B cell (primary cell): Measurements from ENCODE around the gene SERPINC1. TPM values are rescaled to one million over a fixed set of nuclear protein-coding genes. Genes with fewer than 3 reads are reported as not detected.

Experiments used
- ATAC-seq: fragments of 200-7000 bp; cut with Tn5 transposase; one replicate; pipeline ENCODE4 v1.10.0; 2021; ENCODE audit warnings: low read depth, mild to moderate bottlenecking, moderate number of reproducible peaks, moderate library complexity
- CTCF ChIA-PET: fragments of 350-600 bp; sonication (Branson Sonifier 250); formaldehyde crosslinking; loops from one replicate; lab custom pipeline; 2021; ENCODE audit warnings: antibody characterized with exemption, inconsistent platforms; lab: Charles Lee
- POLR2A ChIA-PET: fragments of 350-600 bp; sonication (Branson Sonifier 250); formaldehyde crosslinking; loops from one replicate; lab custom pipeline; 2021; ENCODE audit warnings: antibody characterized with exemption; lab: Charles Lee
- DNase-seq: peaks from one replicate; pipeline ENCODE4 v3.0.0; 2013
- H2AFZ ChIP-seq: 2 replicates; pipeline ENCODE4 v1.6.1; 2012; ENCODE audit warnings: mild to moderate bottlenecking, low read depth, low read length; ENCODE audit not compliant: insufficient read depth, poor library complexity, severe bottlenecking
- H3K27ac ChIP-seq, 2 donors: 1 replicate in 1 of 2; 2 replicates in 1 of 2; pipeline ENCODE4 v1.5.1; 2012 to 2013; ENCODE audit warnings: low read length in 2 of 2, mild to moderate bottlenecking in 2 of 2, moderate library complexity in 1 of 2
- H3K27me3 ChIP-seq, 4 experiments: fragments of 200-600 bp in 1 of 4; sonication (generic) in 1 of 4; replicated peaks in 1 of 4; 1 replicate in 2 of 4; 2 replicates in 2 of 4; pipeline versions ENCODE4 v1.6.1 to v1.7.0; 2013 to 2016; ENCODE audit warnings: low read length in 3 of 4, mild to moderate bottlenecking in 2 of 4, mixed read lengths in 1 of 4, moderate library complexity in 1 of 4; ENCODE audit not compliant: insufficient read depth in 4 of 4, control insufficient read depth in 3 of 4; ENCODE audit errors: control extremely low read depth in 1 of 4
- H3K36me3 ChIP-seq, 2 experiments: replicated peaks in 1 of 2; 1 replicate in 1 of 2; 2 replicates in 1 of 2; pipeline versions ENCODE4 v1.6.1 to v1.7.1; 2013; ENCODE audit warnings: low read length in 1 of 2; ENCODE audit not compliant: insufficient read depth in 2 of 2, control insufficient read depth in 1 of 2; ENCODE audit errors: control extremely low read depth in 1 of 2, extremely low read depth in 1 of 2
- H3K4me1 ChIP-seq, 2 donors: fragments of 200-600 bp in 1 of 2; sonication (generic) in 1 of 2; 1 replicate in 1 of 2; 2 replicates in 1 of 2; pipeline versions ENCODE4 v1.5.1 to v1.6.1; 2013 to 2017; ENCODE audit warnings: low read length in 2 of 2; ENCODE audit not compliant: control insufficient read depth in 2 of 2, insufficient read depth in 2 of 2
- H3K4me2 ChIP-seq: replicated peaks from 2 replicates; pipeline ENCODE3; 2012; ENCODE audit warnings: mild to moderate bottlenecking, low read depth, low read length; ENCODE audit not compliant: poor library complexity, severe bottlenecking
- H3K4me3 ChIP-seq, 5 experiments: fragments of 200-600 bp in 1 of 5; sonication (generic) in 1 of 5; 1 replicate in 3 of 5; 2 replicates in 2 of 5; pipeline versions ENCODE4 v1.5.1 to v1.7.0; 2011 to 2016; ENCODE audit warnings: low read length in 4 of 5, mild to moderate bottlenecking in 4 of 5, low read depth in 2 of 5, control low read depth in 1 of 5, moderate library complexity in 1 of 5; ENCODE audit not compliant: insufficient read depth in 1 of 5; ENCODE audit errors: control extremely low read depth in 1 of 5, extremely low read depth in 1 of 5
- H3K79me2 ChIP-seq: fragments of 200-600 bp; sonication (generic); one replicate; pipeline ENCODE4 v1.6.0; 2016; ENCODE audit warnings: low read length; ENCODE audit not compliant: control insufficient read depth, insufficient read depth
- H3K9ac ChIP-seq: fragments of 200-600 bp; sonication (generic); 2 replicates; pipeline ENCODE4 v1.6.1; 2017; ENCODE audit warnings: mild to moderate bottlenecking, low read length, moderate library complexity
- H3K9me3 ChIP-seq, 3 donors: one replicate each; pipeline versions ENCODE4 v1.6.1 to v1.7.1; 2013; ENCODE audit warnings: low read length in 2 of 3; ENCODE audit not compliant: control insufficient read depth in 2 of 3, insufficient read depth in 1 of 3; ENCODE audit errors: control extremely low read depth in 1 of 3
- H4K20me1 ChIP-seq: 2 replicates; pipeline ENCODE4 v1.6.0; 2012; ENCODE audit warnings: mild to moderate bottlenecking, low read length; ENCODE audit not compliant: insufficient read depth, control insufficient read depth, poor library complexity, severe bottlenecking
- H3K27ac Mint-ChIP-seq: one replicate; pipeline ENCODE4 v1.8.0; 2021; ENCODE audit warnings: mixed read lengths
- H3K27me3 Mint-ChIP-seq: one replicate; pipeline ENCODE4 v1.8.0; 2021; ENCODE audit warnings: mixed read lengths
- H3K4me1 Mint-ChIP-seq: one replicate; pipeline ENCODE4 v1.8.0; 2021; ENCODE audit warnings: mixed read lengths
- H3K4me3 Mint-ChIP-seq: one replicate; pipeline ENCODE4 v1.8.0; 2021; ENCODE audit warnings: mixed read lengths
- H3K9me3 Mint-ChIP-seq: one replicate; pipeline ENCODE4 v1.8.0; 2022; ENCODE audit warnings: mixed read lengths; ENCODE audit not compliant: insufficient read depth
- CTCF ChIP-seq: fragments of 200-600 bp; IDR thresholded peaks from one replicate; pipeline ENCODE4 v1.8.0; 2022; ENCODE audit warnings: antibody characterized with exemption, mild to moderate bottlenecking
- EZH2 ChIP-seq: IDR thresholded peaks from 2 replicates; pipeline ENCODE4 v1.6.1; 2012; ENCODE audit warnings: borderline replicate concordance, low read depth, mild to moderate bottlenecking, moderate library complexity, low read length; ENCODE audit not compliant: insufficient read depth, poor library complexity, severe bottlenecking
- WGBS: methylation state at CpG from one replicate; pipeline ENCODE4 v1.1.5; 2013; ENCODE audit warnings: missing lambda C conversion rate; ENCODE audit not compliant: insufficient coverage; 5-methylcytosine and 5-hydroxymethylcytosine counted together
- intact Hi-C: fragments of 100-400 bp; cut with micrococcal nuclease; formaldehyde crosslinking; loops from one replicate; pipeline ENCODE4 v1.10.0; 2022
- polyA plus RNA-seq: library from polyadenylated mRNA; depleted of rRNA; stranded (reverse); fragments of >200 nt; gene quantifications from 2 replicates; pipeline ENCODE4 v1.2.3, GENCODE V29; 2012
- small RNA-seq: library from RNA; depleted of rRNA; stranded (forward); fragments of <200 nt; gene quantifications from one replicate; pipeline ENCODE3, GENCODE V24; 2012; ENCODE audit warnings: low replicate concordance, low read depth; ENCODE audit not compliant: insufficient read length
- total RNA-seq, 2 donors: library from RNA; stranded (reverse); fragments of 120-200 nt in 1 of 2; gene quantifications; 1 replicate in 1 of 2; 2 replicates in 1 of 2; pipeline versions ENCODE4 v1.2.3 to v1.2.4, GENCODE V29; 2013 to 2022

The SERPINC1 gene
- total and polyA plus RNA-seq, 2 donors (not counting 1 experiment from before 2014, with no cell fraction given): 0.12 TPM; not detected in 1

GRCh38 chr1:173856014-173856413 is 61.1 kb downstream of the SERPINC1 start:
- peak overlapping the region in 1 of 2 donors; percentile 4 for H3K27ac ChIP-seq
- H4K20me1 ChIP-seq: no peaks in the 10 kb centered on the region
- ATAC-seq: no peak
- no peak overlapping the region for H2AFZ ChIP-seq
- Mint-ChIP-seq H3K27me3 (no peaks in the 10 kb centered on the region), H3K27ac (no peak overlapping the region), H3K4me3 (no peak overlapping the region), H3K9me3 (no peaks in the 10 kb centered on the region), H3K4me1 (no peaks in the 10 kb centered on the region)
- H3K4me2 ChIP-seq: no peak overlapping the region
- WGBS: 100% methylated on average over 1 of the region's 1 CpG
- CTCF ChIA-PET: no interaction called here
- no peaks in the 10 kb centered on the region for H3K9me3 ChIP-seq
- H3K36me3 ChIP-seq: peaks cover 1 to 50% of the 10 kb centered on the region in 2 experiments
- H3K4me3 ChIP-seq: no peak overlapping the region
- no peaks in the 10 kb centered on the region for H3K79me2 ChIP-seq
- H3K27me3 ChIP-seq: no peaks in the 10 kb centered on the region
- no peak for TF ChIP-seq CTCF
- no peak for TF ChIP-seq EZH2
- H3K4me1 ChIP-seq: no peaks in the 10 kb centered on the region
- intact Hi-C loops: no loop called here
- POLR2A ChIA-PET: no interaction called here
- no peak overlapping the region for H3K9ac ChIP-seq
- DNase-seq: no peak

Small RNAs within 50 kb of the gene (small RNA-seq; reads per million reads assigned to genes)
- gene RNA5SP67: not detected

Other genes starting within 250 kb of the SERPINC1 start
- gene ANKRD45, start 247.5 kb downstream of the SERPINC1 start, total RNA-seq: not detected in 2 replicates
- 0.06 TPM in 1 of 2 replicates, not detected in the other for gene ANKRD45, start 247.5 kb downstream of the SERPINC1 start, polyA plus RNA-seq
- gene KLHL20, start 202.3 kb downstream of the SERPINC1 start, total RNA-seq: 32.2 and 35.4 TPM in 2 replicates
- gene KLHL20, start 202.3 kb downstream of the SERPINC1 start, polyA plus RNA-seq: 8.9 and 10.8 TPM in 2 replicates
- 17.0 and 17.3 TPM in 2 replicates for gene DARS2, start 92.7 kb downstream of the SERPINC1 start, total RNA-seq
- gene DARS2, start 92.7 kb downstream of the SERPINC1 start, polyA plus RNA-seq: 3.8 and 4.5 TPM in 2 replicates
- 9.7 and 14.4 TPM in 2 replicates for gene CENPL, start 92.4 kb downstream of the SERPINC1 start, total RNA-seq
- 3.2 and 3.8 TPM in 2 replicates for gene CENPL, start 92.4 kb downstream of the SERPINC1 start, polyA plus RNA-seq
- 590 and 622 TPM in 2 replicates for gene GAS5, start 49.3 kb downstream of the SERPINC1 start, total RNA-seq
- 472 and 849 TPM in 2 replicates for gene GAS5, start 49.3 kb downstream of the SERPINC1 start, polyA plus RNA-seq
- gene ZBTB37, start 48.9 kb downstream of the SERPINC1 start, total RNA-seq: 37.0 and 37.1 TPM in 2 replicates
- 4.9 and 6.3 TPM in 2 replicates for gene ZBTB37, start 48.9 kb downstream of the SERPINC1 start, polyA plus RNA-seq
- gene RC3H1, start 105.0 kb upstream of the SERPINC1 start, total RNA-seq: 84.4 and 84.5 TPM in 2 replicates
- gene RC3H1, start 105.0 kb upstream of the SERPINC1 start, polyA plus RNA-seq: 6.8 and 8.5 TPM in 2 replicates
- gene RABGAP1L, start 242.2 kb upstream of the SERPINC1 start, total RNA-seq: 159 and 163 TPM in 2 replicates
- 34.9 and 39.2 TPM in 2 replicates for gene RABGAP1L, start 242.2 kb upstream of the SERPINC1 start, polyA plus RNA-seq